Thyroid gland (tissue), 4 donors: ENCODE measurements around the gene VPS51.

Source experiments
- POLR2A ChIP-seq, 2 donors: fragments of 450-650 bp; IDR thresholded peaks; one replicate each; pipeline ENCODE4 v1.6.1; 2017; ENCODE audit warnings: antibody characterized with exemption in 2 of 2, mild to moderate bottlenecking in 2 of 2, moderate library complexity in 1 of 2
- TF ChIP-seq, protein P1 (sequence below), 6 experiments: fragments of 200-600 bp in 3 of 6; fragments of 450-650 bp in 3 of 6; sonication (generic) in 3 of 6; IDR thresholded peaks; one replicate each; pipeline ENCODE4 v1.5.1; 2016 to 2019; ENCODE audit warnings: antibody characterized with exemption in 6 of 6, mild to moderate bottlenecking in 2 of 6, inconsistent platforms in 1 of 6, moderate library complexity in 1 of 6

DNA sequence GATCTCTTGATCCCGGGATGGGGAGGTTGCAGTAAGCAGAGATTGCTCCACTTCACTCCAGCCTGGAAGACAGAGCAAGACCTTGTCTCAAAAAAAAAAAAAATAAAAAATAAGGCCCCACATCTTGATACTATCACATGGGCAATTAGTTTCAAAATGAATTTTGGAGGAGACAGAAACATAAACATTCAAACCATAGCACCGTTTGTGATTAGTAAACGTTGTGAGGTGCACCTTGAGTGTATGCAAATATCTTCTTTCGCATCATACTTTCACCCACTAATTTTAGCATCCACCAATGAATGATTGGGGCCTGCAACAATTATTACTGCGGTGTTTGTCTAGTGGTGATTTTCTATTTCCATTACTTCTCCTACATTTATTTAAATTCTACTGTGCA is 63.0 kb downstream of the VPS51 start:
- no peak for TF ChIP-seq POLR2A (IDR thresholded peaks at IDR 0.05)
- TF ChIP-seq, protein P1, sequence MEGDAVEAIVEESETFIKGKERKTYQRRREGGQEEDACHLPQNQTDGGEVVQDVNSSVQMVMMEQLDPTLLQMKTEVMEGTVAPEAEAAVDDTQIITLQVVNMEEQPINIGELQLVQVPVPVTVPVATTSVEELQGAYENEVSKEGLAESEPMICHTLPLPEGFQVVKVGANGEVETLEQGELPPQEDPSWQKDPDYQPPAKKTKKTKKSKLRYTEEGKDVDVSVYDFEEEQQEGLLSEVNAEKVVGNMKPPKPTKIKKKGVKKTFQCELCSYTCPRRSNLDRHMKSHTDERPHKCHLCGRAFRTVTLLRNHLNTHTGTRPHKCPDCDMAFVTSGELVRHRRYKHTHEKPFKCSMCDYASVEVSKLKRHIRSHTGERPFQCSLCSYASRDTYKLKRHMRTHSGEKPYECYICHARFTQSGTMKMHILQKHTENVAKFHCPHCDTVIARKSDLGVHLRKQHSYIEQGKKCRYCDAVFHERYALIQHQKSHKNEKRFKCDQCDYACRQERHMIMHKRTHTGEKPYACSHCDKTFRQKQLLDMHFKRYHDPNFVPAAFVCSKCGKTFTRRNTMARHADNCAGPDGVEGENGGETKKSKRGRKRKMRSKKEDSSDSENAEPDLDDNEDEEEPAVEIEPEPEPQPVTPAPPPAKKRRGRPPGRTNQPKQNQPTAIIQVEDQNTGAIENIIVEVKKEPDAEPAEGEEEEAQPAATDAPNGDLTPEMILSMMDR (IDR thresholded peaks at IDR 0.05) = no peak
